Neural cell (in vitro differentiated cells): ENCODE measurements around the gene CNDP2. TPM values are rescaled to one million over a fixed set of nuclear protein-coding genes. Genes with fewer than 3 reads are reported as not detected.

Experiments
- H2AFZ ChIP-seq: fragments of 200-600, 300-800 bp; sonication (generic), shearing (Covaris generic); 2 replicates; pipeline ENCODE4 v1.6.0; 2014; ENCODE audit warnings: low read depth, mild to moderate bottlenecking, antibody characterized with exemption, low read length, moderate library complexity
- H3F3A ChIP-seq: fragments of 200-600 bp; shearing (Covaris generic); 2 replicates; pipeline ENCODE4 v1.6.1; 2016; ENCODE audit warnings: mild to moderate bottlenecking, moderate library complexity, mixed read lengths, antibody characterized with exemption, low read length; ENCODE audit not compliant: insufficient read depth, poor library complexity, severe bottlenecking
- H3K27ac ChIP-seq: fragments of 200-600, 300-800 bp; sonication (generic), shearing (Covaris generic); 2 replicates; pipeline ENCODE4 v1.5.1; 2014; ENCODE audit warnings: mild to moderate bottlenecking, low read length, moderate library complexity
- H3K27me3 ChIP-seq: fragments of 300-800, 200-600 bp; sonication (generic), shearing (Covaris generic); 2 replicates; pipeline ENCODE4 v1.6.0; 2014; ENCODE audit warnings: mild to moderate bottlenecking, low read depth, low read length, moderate library complexity; ENCODE audit not compliant: insufficient read depth
- H3K36me3 ChIP-seq: fragments of 300-800, 200-600 bp; sonication (generic), shearing (Covaris generic); 2 replicates; pipeline ENCODE4 v1.5.1; 2014; ENCODE audit warnings: mild to moderate bottlenecking, antibody characterized with exemption, low read length, moderate library complexity; ENCODE audit not compliant: insufficient read depth
- H3K4me2 ChIP-seq: fragments of 300-800, 200-600 bp; sonication (generic), shearing (Covaris generic); 2 replicates; pipeline ENCODE4 v1.6.0; 2014; ENCODE audit warnings: mild to moderate bottlenecking, low read length
- H3K4me3 ChIP-seq: fragments of 300-800, 200-600 bp; sonication (generic), shearing (Covaris generic); 2 replicates; pipeline ENCODE4 v1.5.1; 2014; ENCODE audit warnings: mild to moderate bottlenecking, low read length, moderate library complexity
- H3K79me2 ChIP-seq: fragments of 200-600 bp; shearing (Covaris generic); replicated peaks from 2 replicates; pipeline ENCODE4 v1.6.0; 2014; ENCODE audit warnings: mild to moderate bottlenecking, low read length, moderate library complexity; ENCODE audit not compliant: insufficient read depth
- H3K9ac ChIP-seq: fragments of 300-800, 200-600 bp; sonication (generic), shearing (Covaris generic); 2 replicates; pipeline ENCODE4 v1.6.1; 2016; ENCODE audit warnings: mild to moderate bottlenecking, low read length, mixed read lengths
- H3K9me2 ChIP-seq: fragments of 200-600 bp; shearing (Covaris generic); 2 replicates; pipeline ENCODE4 v1.6.1; 2016; ENCODE audit warnings: mild to moderate bottlenecking, low read length, mixed read lengths; ENCODE audit not compliant: insufficient read depth
- H3K9me3 ChIP-seq: fragments of 200-600, 300-800 bp; sonication (generic), shearing (Covaris generic); 2 replicates; pipeline ENCODE4 v1.6.1; 2016; ENCODE audit warnings: mild to moderate bottlenecking, mixed run types, low read length, moderate library complexity, mixed read lengths
- H4K20me1 ChIP-seq: fragments of 200-600 bp; shearing (Covaris generic); 2 replicates; pipeline ENCODE4 v1.6.1; 2016; ENCODE audit warnings: mild to moderate bottlenecking, mixed run types; ENCODE audit not compliant: insufficient read depth
- CTCF ChIP-seq: fragments of 450-650 bp; IDR thresholded peaks from 2 replicates; pipeline ENCODE4 v1.5.1; 2014; ENCODE audit warnings: antibody characterized with exemption, mild to moderate bottlenecking, moderate library complexity; ENCODE audit not compliant: poor library complexity, severe bottlenecking
- EZH2 ChIP-seq: fragments of 200-600, 300-800 bp; shearing (Covaris generic), sonication (generic); IDR thresholded peaks from 2 replicates; pipeline ENCODE4 v1.6.1; 2014; ENCODE audit warnings: antibody characterized with exemption, low read length, borderline replicate concordance, mild to moderate bottlenecking; ENCODE audit not compliant: insufficient read depth, poor library complexity, severe bottlenecking
- POLR2AphosphoS5 ChIP-seq: IDR thresholded peaks from 2 replicates; pipeline ENCODE4 v1.6.1; 2012
- RAD21 ChIP-seq: fragments of 450-650 bp; conservative IDR thresholded peaks from 2 replicates; pipeline ENCODE4 v1.6.1; 2014; ENCODE audit warnings: antibody characterized with exemption, mild to moderate bottlenecking, moderate library complexity
- REST ChIP-seq: IDR thresholded peaks from 2 replicates; pipeline ENCODE4 v1.6.1; 2012; ENCODE audit warnings: borderline replicate concordance
- SMC3 ChIP-seq: fragments of 450-650 bp; conservative IDR thresholded peaks from 2 replicates; pipeline ENCODE4 v1.6.1; 2014; ENCODE audit warnings: antibody characterized with exemption, mild to moderate bottlenecking, moderate library complexity; ENCODE audit not compliant: poor library complexity
- TAF1 ChIP-seq: IDR thresholded peaks from 2 replicates; pipeline ENCODE4 v1.6.1; 2012; ENCODE audit warnings: low read depth
- polyA plus RNA-seq: library from polyadenylated mRNA; depleted of rRNA; stranded (reverse); fragments of >200 nt; gene quantifications from 2 replicates; pipeline ENCODE4 v1.2.3, GENCODE V29; 2014

The CNDP2 gene
- polyA plus RNA-seq, 1 donor from 2014 or later: 35.7 TPM

- Histone ChIP-seq H3K9me2 (no peaks in the 10 kb centered on the region), H3K27me3 (no peaks in the 10 kb centered on the region), H3K27ac (no peak overlapping the region), H3K9me3 (no peaks in the 10 kb centered on the region), H3F3A (no peaks in the 10 kb centered on the region), H4K20me1 (no peaks in the 10 kb centered on the region), H3K4me3 (no peak overlapping the region), H3K79me2 (no peaks in the 10 kb centered on the region), H2AFZ (no peak overlapping the region), H3K36me3 (no peaks in the 10 kb centered on the region), H3K9ac (no peak overlapping the region), H3K4me2 (no peak overlapping the region)
- TF ChIP-seq TAF1: no peak
- no peak for TF ChIP-seq SMC3
- no peak for TF ChIP-seq REST
- no peak for TF ChIP-seq EZH2
- TF ChIP-seq CTCF: no peak
These were observed 9.9 kb upstream of the CNDP2 start for GRCh38 chr18:74486119-74486849.

GRCh38 chr18:74488354-74488753 lies 7.8 kb upstream of the CNDP2 start:
- no peak overlapping the region for H3K4me2 ChIP-seq
- no peak for TF ChIP-seq TAF1
- TF ChIP-seq REST: no peak
- no peak for TF ChIP-seq CTCF
- TF ChIP-seq POLR2AphosphoS5: no peak
- no peak for TF ChIP-seq SMC3
- TF ChIP-seq EZH2: no peak
- no peak for TF ChIP-seq RAD21
- H3K27ac ChIP-seq: no peak overlapping the region
- no peaks in the 10 kb centered on the region for H3K9me3 ChIP-seq
- H4K20me1 ChIP-seq: no peaks in the 10 kb centered on the region
- no peaks in the 10 kb centered on the region for H3F3A ChIP-seq
- H3K36me3 ChIP-seq: no peaks in the 10 kb centered on the region
- H3K9me2 ChIP-seq: no peaks in the 10 kb centered on the region
- no peaks in the 10 kb centered on the region for H3K79me2 ChIP-seq
- no peak overlapping the region for H3K9ac ChIP-seq
- H3K27me3 ChIP-seq: no peaks in the 10 kb centered on the region
- no peak overlapping the region for H2AFZ ChIP-seq
- H3K4me3 ChIP-seq: no peak overlapping the region
